Stimulated activated CD4-positive, alpha-beta T cell treated with anti-CD3 and anti-CD28 coated beads, Interleukin-4, amount 100 ng/mL, for 24 hours (primary cell): ENCODE data around the gene MCAT.

Experiments used
- DNase-seq: peaks from one replicate; pipeline ENCODE4 v3.0.0-alpha.2; 2020

The MCAT gene

GRCh38 chr22:43088984-43089717 lies 54.0 kb downstream of the MCAT start, which contains the start of gene TTLL1:
TTLL1 (minus strand) TSS chr22:43089391; CDS start chr22:43075586, 13,805 bp downstream.
- DNase-seq = peak; percentile 89

- DNase-seq = no peak
Measured at GRCh38 chr22:43088627-43088983, 54.6 kb downstream of the MCAT start.

GRCh38 chr22:43085658-43086606 lies 57.3 kb downstream of the MCAT start:
- no peak for DNase-seq
